Astrocyte (in vitro differentiated cells and primary cell): ENCODE results near the gene RFX4. TPM values are rescaled to one million over a fixed set of nuclear protein-coding genes. Genes with fewer than 3 reads are reported as not detected.
"Not testable (repeated sequence)": the region's sequence is repeated elsewhere in the genome, so short reads cannot be mapped to it uniquely, and the experiment has no call there.

ENCODE experiments used
- DNase-seq: peaks from one replicate; pipeline ENCODE4 v3.0.0-alpha.2; 2010; ENCODE audit warnings: low read depth
- FAIRE-seq: peaks from 2 replicates; lab custom pipeline; 2011; peaks lifted over from hg19 to GRCh38; lab: Jason Lieb, UNC
- H2AFZ ChIP-seq: 2 replicates; pipeline ENCODE4 v1.6.0; 2012; ENCODE audit warnings: low read depth, low read length, inconsistent platforms
- H3K27ac ChIP-seq: 2 replicates; pipeline ENCODE4 v1.5.1; 2011; ENCODE audit warnings: low read depth, low read length, inconsistent platforms
- H3K27me3 ChIP-seq: 2 replicates; pipeline ENCODE4 v1.6.0; 2011; ENCODE audit warnings: low read length, inconsistent platforms; ENCODE audit not compliant: insufficient read depth
- H3K36me3 ChIP-seq: 2 replicates; pipeline ENCODE4 v1.5.1; 2011; ENCODE audit warnings: low read length, inconsistent platforms; ENCODE audit not compliant: insufficient read depth
- H3K4me1 ChIP-seq: 2 replicates; pipeline ENCODE4 v1.5.1; 2011; ENCODE audit warnings: low read length, inconsistent platforms; ENCODE audit not compliant: insufficient read depth
- H3K4me2 ChIP-seq: 2 replicates; pipeline ENCODE4 v1.6.0; 2012; ENCODE audit warnings: low read length, inconsistent platforms
- H3K4me3 ChIP-seq: 2 replicates; pipeline ENCODE4 v1.5.1; 2011; ENCODE audit warnings: low read depth, mild to moderate bottlenecking, low read length, inconsistent platforms; ENCODE audit not compliant: insufficient read depth
- H3K79me2 ChIP-seq: 2 replicates; pipeline ENCODE4 v1.6.0; 2012; ENCODE audit warnings: mild to moderate bottlenecking, low read length, inconsistent platforms; ENCODE audit not compliant: insufficient read depth
- H3K9ac ChIP-seq: 2 replicates; pipeline ENCODE4 v1.6.0; 2012; ENCODE audit warnings: mild to moderate bottlenecking, low read length, inconsistent platforms
- H3K9me3 ChIP-seq: 2 replicates; pipeline ENCODE4 v1.5.1; 2012; ENCODE audit warnings: low read depth, mild to moderate bottlenecking, low read length, inconsistent platforms; ENCODE audit not compliant: insufficient read depth
- H4K20me1 ChIP-seq: 2 replicates; pipeline ENCODE4 v1.6.0; 2012; ENCODE audit warnings: low read length, inconsistent platforms; ENCODE audit not compliant: insufficient read depth
- H3K27ac Mint-ChIP-seq: one replicate; pipeline ENCODE4 v1.8.0; 2021; ENCODE audit warnings: mild to moderate bottlenecking, mixed read lengths; ENCODE audit not compliant: unreplicated experiment
- H3K27me3 Mint-ChIP-seq: one replicate; pipeline ENCODE4 v1.8.0; 2021; ENCODE audit warnings: low read depth, mixed read lengths; ENCODE audit not compliant: unreplicated experiment
- H3K36me3 Mint-ChIP-seq: one replicate; pipeline ENCODE4 v1.8.0; 2021; ENCODE audit warnings: low read depth, mixed read lengths; ENCODE audit not compliant: unreplicated experiment
- H3K4me1 Mint-ChIP-seq: one replicate; pipeline ENCODE4 v1.8.0; 2021; ENCODE audit warnings: low read depth, mixed read lengths; ENCODE audit not compliant: unreplicated experiment
- H3K4me3 Mint-ChIP-seq: one replicate; pipeline ENCODE4 v1.8.0; 2021; ENCODE audit warnings: mild to moderate bottlenecking, moderate library complexity, mixed read lengths; ENCODE audit not compliant: unreplicated experiment
- H3K9me3 Mint-ChIP-seq: one replicate; pipeline ENCODE4 v1.8.0; 2021; ENCODE audit warnings: mild to moderate bottlenecking, mixed read lengths; ENCODE audit not compliant: unreplicated experiment
- CTCF ChIP-seq: IDR thresholded peaks from 2 replicates; pipeline ENCODE4 v1.5.1; 2011; ENCODE audit warnings: low read depth, mild to moderate bottlenecking, inconsistent platforms, low read length, moderate library complexity; ENCODE audit not compliant: insufficient read depth
- EZH2 ChIP-seq: IDR thresholded peaks from 2 replicates; pipeline ENCODE4 v1.6.1; 2012; ENCODE audit warnings: mild to moderate bottlenecking, low read length, inconsistent platforms; ENCODE audit not compliant: insufficient read depth
- total RNA-seq: library from RNA; stranded (reverse); gene quantifications from 2 replicates; pipeline ENCODE4 v1.2.1, GENCODE V29; 2021

RFX4 gene
- total RNA-seq, 1 donor from 2014 or later = 0.07 TPM

- Histone ChIP-seq H3K4me2 (no peak overlapping the region), H3K27me3 (no peaks in the 10 kb centered on the region), H4K20me1 (no peaks in the 10 kb centered on the region), H3K36me3 (no peaks in the 10 kb centered on the region), H3K27ac (no peak overlapping the region), H3K9me3 (no peaks in the 10 kb centered on the region), H3K9ac (no peak overlapping the region), H2AFZ (no peak overlapping the region), H3K79me2 (no peaks in the 10 kb centered on the region), H3K4me1 (no peaks in the 10 kb centered on the region), H3K4me3 (no peak overlapping the region)
- Mint-ChIP-seq H3K4me1 (peaks cover 4% of the 10 kb centered on the region), H3K36me3 (no peaks in the 10 kb centered on the region), H3K9me3 (peaks cover 2% of the 10 kb centered on the region), H3K4me3 (no peak overlapping the region), H3K27ac (no peak overlapping the region), H3K27me3 (peaks cover 3% of the 10 kb centered on the region)
- FAIRE-seq (no peak), DNase-seq (no peak)
- TF ChIP-seq CTCF = no peak
- TF ChIP-seq EZH2 = no peak
Observed at GRCh38 chr12:106724116-106724515, 141.3 kb downstream of the RFX4 start.

- Mint-ChIP-seq H3K36me3 (no peaks in the 10 kb centered on the region), H3K4me3 (no peak overlapping the region), H3K27ac (no peak overlapping the region), H3K9me3 (peaks cover 2% of the 10 kb centered on the region), H3K27me3 (peaks cover 3% of the 10 kb centered on the region), H3K4me1 (peaks cover 4% of the 10 kb centered on the region)
- no peak for DNase-seq
- Histone ChIP-seq H3K4me1 (no peaks in the 10 kb centered on the region), H3K9ac (no peak overlapping the region), H3K79me2 (no peaks in the 10 kb centered on the region), H4K20me1 (no peaks in the 10 kb centered on the region), H3K9me3 (no peaks in the 10 kb centered on the region), H3K27me3 (no peaks in the 10 kb centered on the region), H3K27ac (no peak overlapping the region), H3K4me2 (no peak overlapping the region), H3K4me3 (no peak overlapping the region), H3K36me3 (no peaks in the 10 kb centered on the region), H2AFZ (no peak overlapping the region)
- no peak for FAIRE-seq
- TF ChIP-seq EZH2 (no peak), CTCF (no peak)
Observed at GRCh38 chr12:106724934-106725333, 142.1 kb downstream of the RFX4 start.

- not testable (repeated sequence) for H3K36me3 ChIP-seq, H4K20me1 ChIP-seq, H3K79me2 ChIP-seq, DNase-seq, H3K9ac ChIP-seq, H3K27ac ChIP-seq, FAIRE-seq, H3K9me3 Mint-ChIP-seq, H3K4me3 ChIP-seq, H2AFZ ChIP-seq, H3K36me3 Mint-ChIP-seq, H3K27me3 Mint-ChIP-seq, H3K27me3 ChIP-seq, H3K9me3 ChIP-seq, H3K4me1 Mint-ChIP-seq, H3K4me2 ChIP-seq, H3K4me1 ChIP-seq, H3K27ac Mint-ChIP-seq, H3K4me3 Mint-ChIP-seq
Observed at GRCh38 chr12:106726603-106727202, 143.9 kb downstream of the RFX4 start.
